HL-60 (cell line): ENCODE measurements around the gene SGMS2.

Experiments used
- DNase-seq, 2 experiments: peaks; one replicate each; pipeline ENCODE4 v3.0.0-alpha.2; 2010 to 2020; ENCODE audit warnings: low read depth in 1 of 2, low spot score in 1 of 2
- H3K27ac ChIP-seq: fragments of 250-450 bp; sonication (Bioruptor Pico); replicated peaks from 2 replicates; pipeline ENCODE4 v1.5.1; 2020; ENCODE audit warnings: mild to moderate bottlenecking, moderate library complexity
- H3K27me3 ChIP-seq: fragments of 250-450 bp; sonication (Bioruptor Pico); 2 replicates; pipeline ENCODE4 v1.5.1; 2021; ENCODE audit warnings: mild to moderate bottlenecking, moderate library complexity; ENCODE audit not compliant: insufficient read depth, poor library complexity, severe bottlenecking
- H3K4me3 ChIP-seq: replicated peaks from 2 replicates; pipeline ENCODE4 v1.5.1; 2011; ENCODE audit warnings: mild to moderate bottlenecking, control low read depth, low read length; ENCODE audit not compliant: insufficient read depth
- GABPA ChIP-seq: IDR thresholded peaks from 2 replicates; pipeline ENCODE4 v1.6.1; 2012; ENCODE audit warnings: low read depth
- POLR2AphosphoS5 ChIP-seq: IDR thresholded peaks from 2 replicates; pipeline ENCODE4 v1.6.1; 2012; ENCODE audit warnings: low read depth
- REST ChIP-seq: IDR thresholded peaks from 2 replicates; pipeline ENCODE4 v1.6.1; 2012; ENCODE audit warnings: low read depth; ENCODE audit not compliant: insufficient replicate concordance
- SPI1 ChIP-seq: IDR thresholded peaks from 2 replicates; pipeline ENCODE4 v1.6.1; 2012; ENCODE audit warnings: low read depth, mild to moderate bottlenecking, borderline replicate concordance
- TF ChIP-seq, protein P1 (sequence below): IDR thresholded peaks from one replicate; pipeline ENCODE4 v1.5.1; 2011; ENCODE audit warnings: low read length, control low read depth, inconsistent platforms; ENCODE audit not compliant: insufficient read depth

Gene SGMS2

DNA sequence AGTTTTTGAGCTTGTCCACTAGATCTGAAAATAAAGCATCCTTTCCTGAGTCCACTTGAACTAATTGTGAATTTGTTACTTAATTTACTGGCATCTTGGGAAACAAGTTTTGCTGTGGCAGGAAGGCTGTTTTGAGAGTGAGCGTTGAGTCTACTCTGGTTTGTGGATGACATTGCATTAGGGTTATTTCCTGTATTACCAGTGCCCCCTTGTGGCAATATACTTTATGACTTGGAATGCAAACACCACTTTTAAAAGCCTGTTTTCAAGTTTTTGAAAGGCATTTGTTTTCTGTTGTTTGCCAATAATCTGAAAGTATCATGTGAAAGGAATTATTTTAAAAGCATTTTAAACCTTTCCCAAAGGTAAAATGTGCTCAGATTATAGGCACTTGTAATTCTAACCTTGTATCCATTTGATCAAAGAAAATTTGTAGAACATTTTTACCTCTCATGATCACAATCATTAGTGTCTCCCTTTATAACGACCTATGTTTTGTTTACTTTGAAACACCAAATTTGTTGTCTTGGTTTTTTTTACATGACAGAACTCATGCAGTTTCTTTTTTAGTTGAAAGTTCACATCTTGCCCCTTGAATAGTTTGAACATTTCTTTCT lies 88.7 kb downstream of the SGMS2 start:
- Histone ChIP-seq H3K27me3 (no peaks in the 10 kb centered on the region), H3K4me3 (no peak overlapping the region), H3K27ac (no peak overlapping the region)
- TF ChIP-seq, protein P1, sequence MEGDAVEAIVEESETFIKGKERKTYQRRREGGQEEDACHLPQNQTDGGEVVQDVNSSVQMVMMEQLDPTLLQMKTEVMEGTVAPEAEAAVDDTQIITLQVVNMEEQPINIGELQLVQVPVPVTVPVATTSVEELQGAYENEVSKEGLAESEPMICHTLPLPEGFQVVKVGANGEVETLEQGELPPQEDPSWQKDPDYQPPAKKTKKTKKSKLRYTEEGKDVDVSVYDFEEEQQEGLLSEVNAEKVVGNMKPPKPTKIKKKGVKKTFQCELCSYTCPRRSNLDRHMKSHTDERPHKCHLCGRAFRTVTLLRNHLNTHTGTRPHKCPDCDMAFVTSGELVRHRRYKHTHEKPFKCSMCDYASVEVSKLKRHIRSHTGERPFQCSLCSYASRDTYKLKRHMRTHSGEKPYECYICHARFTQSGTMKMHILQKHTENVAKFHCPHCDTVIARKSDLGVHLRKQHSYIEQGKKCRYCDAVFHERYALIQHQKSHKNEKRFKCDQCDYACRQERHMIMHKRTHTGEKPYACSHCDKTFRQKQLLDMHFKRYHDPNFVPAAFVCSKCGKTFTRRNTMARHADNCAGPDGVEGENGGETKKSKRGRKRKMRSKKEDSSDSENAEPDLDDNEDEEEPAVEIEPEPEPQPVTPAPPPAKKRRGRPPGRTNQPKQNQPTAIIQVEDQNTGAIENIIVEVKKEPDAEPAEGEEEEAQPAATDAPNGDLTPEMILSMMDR, result peak; percentile 47
- no peak for TF ChIP-seq SPI1
- TF ChIP-seq POLR2AphosphoS5, result no peak
- peak; percentile 41 to 62 for DNase-seq

GRCh38 chr4:107915220-107915619 lies 90.5 kb downstream of the SGMS2 start:
- Histone ChIP-seq H3K27ac (no peak overlapping the region), H3K4me3 (no peak overlapping the region), H3K27me3 (no peaks in the 10 kb centered on the region)
- DNase-seq, result no peak
- TF ChIP-seq SPI1, result no peak
- TF ChIP-seq, protein P1, result no peak

DNA sequence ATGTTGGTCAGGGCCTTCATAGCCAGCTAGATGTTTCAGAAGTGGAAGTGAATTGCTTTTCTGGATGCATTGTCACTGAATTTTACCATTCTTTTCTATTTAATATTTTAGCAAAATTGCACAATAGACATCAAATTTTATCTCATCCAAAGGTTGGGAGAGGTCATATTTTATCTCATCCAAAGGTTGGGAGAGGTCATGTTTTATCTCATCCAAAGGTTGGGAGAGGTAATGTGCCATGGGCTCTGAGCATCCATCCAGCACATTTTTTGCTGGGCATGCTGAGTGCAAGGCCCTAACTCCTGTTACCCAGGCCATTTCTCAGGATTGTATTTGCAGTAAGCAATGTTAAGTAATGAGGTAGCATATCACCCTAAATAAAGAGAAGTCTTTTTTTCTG lies 91.9 kb downstream of the SGMS2 start:
- Histone ChIP-seq H3K4me3 (no peak overlapping the region), H3K27ac (no peak overlapping the region), H3K27me3 (no peaks in the 10 kb centered on the region)
- no peak for DNase-seq
- TF ChIP-seq, protein P1, result no peak
- TF ChIP-seq SPI1, result no peak

GRCh38 chr4:107917500-107917899 lies 92.8 kb downstream of the SGMS2 start:
- Histone ChIP-seq H3K27me3 (no peaks in the 10 kb centered on the region), H3K4me3 (no peak overlapping the region), H3K27ac (no peak overlapping the region)
- DNase-seq, result no peak
- no peak for TF ChIP-seq REST
- no peak for TF ChIP-seq POLR2AphosphoS5
- TF ChIP-seq SPI1, result no peak
- TF ChIP-seq, protein P1, result no peak
- TF ChIP-seq GABPA, result no peak
